NCI-H1694 treated with DMSO at 0.1 percent for 48 hours (cell line): ENCODE measurements around the gene KIF16B.
"Not testable (repeated sequence)": the region's sequence is repeated elsewhere in the genome, so short reads cannot be mapped to it uniquely, and the experiment has no call there.

Experiments used
- DNase-seq: peaks from one replicate; lab custom pipeline; 2025; lab: John Stamatoyannopoulos, UW

KIF16B gene

GRCh38 chr20:16260133-16260532, 313.1 kb downstream of the KIF16B start:
- not testable (repeated sequence) for DNase-seq

- DNase-seq = no peak
Measured at GRCh38 chr20:16258766-16259165, 314.5 kb downstream of the KIF16B start.

- DNase-seq = no peak
Measured at GRCh38 chr20:16257813-16258430, 315.3 kb downstream of the KIF16B start.

DNA sequence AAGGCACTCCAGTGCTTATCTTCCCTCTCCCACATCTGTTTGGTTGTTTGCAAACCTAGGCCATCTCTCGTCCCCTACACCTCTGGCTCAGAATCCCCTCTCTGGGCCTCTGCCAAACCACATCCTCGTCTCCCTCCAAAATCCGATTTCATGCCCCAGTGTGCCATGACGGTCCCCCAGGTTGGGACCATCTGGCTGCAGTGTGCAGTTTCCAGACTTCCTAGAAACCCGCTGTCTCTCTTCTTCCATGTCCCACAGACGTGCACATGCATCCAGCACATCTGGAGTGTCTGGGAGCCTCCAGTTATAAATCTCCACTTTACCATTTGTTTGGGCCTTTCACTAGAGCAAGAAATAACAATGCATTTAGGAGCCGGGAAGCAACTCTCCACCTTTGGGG, 316.2 kb downstream of the KIF16B start:
- DNase-seq = peak; percentile 58

GRCh38 chr20:16246870-16247269, 326.4 kb downstream of the KIF16B start:
- no peak for DNase-seq

DNA sequence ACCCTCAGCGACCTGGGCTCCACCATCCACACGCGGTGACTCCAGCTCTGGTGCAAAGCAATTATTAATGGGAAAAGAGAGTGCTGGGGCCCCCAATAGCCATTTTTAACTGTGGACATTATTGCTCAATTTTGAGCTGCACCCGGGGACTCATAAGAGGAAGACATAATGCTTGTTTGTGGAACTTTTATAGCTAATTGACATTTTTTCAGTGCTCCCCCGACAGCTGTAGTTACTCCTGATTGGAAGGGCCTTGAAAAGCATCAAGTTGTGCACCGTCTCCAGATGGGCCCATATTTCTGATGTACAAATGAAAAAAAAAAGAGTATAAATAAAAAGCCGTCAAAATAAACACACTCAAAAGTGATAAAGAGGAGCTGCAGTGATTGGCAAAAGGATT, 327.0 kb downstream of the KIF16B start:
- DNase-seq = no peak

DNA sequence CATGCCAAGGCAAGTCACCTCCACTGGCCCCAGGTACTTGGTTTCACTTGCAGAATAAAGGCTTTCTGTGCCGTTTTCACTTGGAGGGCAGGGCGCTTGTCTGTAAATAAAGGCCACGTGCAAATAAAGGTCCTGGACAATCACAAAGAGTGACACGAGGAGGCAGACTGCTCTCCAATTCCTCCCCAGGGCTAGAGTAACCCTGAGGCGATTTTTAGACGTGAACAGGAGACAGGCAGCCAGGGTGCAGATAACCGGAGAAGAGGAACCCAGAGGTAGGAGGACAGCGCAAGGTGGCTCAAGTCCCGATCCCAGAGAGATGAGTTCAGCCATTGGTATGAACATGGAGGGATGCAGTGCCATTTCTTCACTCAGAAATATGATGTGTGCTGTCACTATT, 327.4 kb downstream of the KIF16B start:
- DNase-seq = no peak

GRCh38 chr20:16244892-16245291, 328.4 kb downstream of the KIF16B start:
- DNase-seq = no peak

- DNase-seq = peak; percentile 47
Measured at GRCh38 chr20:16243470-16243869, 329.8 kb downstream of the KIF16B start.

DNA sequence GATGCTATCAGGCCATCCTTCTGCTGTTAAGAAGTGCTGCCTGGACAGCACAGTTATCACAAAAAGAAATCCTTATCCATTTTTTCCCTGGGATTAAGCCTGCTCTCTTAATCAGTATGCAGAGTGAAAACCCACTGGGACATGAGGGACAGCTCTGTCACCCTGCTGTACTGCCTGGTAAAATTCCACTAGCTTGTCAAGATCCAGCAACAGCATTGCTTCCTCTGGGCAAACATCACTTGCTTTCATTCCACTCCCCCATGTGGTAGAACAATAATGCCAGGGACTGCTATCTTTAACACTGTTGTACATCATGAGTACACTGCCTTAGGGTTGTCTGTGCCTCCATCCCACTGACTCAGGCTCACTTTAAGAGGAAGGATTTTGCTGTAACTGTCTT, 331.3 kb downstream of the KIF16B start:
- no peak for DNase-seq

DNA sequence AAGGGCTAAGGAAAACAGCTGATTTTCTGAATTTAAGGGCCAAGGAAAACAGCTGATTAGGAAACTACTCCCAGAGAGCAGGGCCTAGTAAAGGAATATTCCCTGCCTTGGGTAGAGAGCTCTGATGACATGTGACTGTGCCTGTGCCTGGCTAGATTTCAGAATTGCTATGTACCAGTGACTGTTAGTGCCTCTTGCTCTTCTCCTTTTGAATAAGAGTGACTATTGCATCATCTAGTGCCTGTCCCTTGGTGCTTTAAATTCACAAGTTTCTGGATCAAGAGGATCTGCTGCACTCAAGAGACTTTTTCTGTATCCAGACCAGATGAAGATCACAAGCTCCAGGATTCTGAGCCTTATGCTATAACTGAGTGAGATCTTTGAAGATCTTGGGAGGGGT, 332.9 kb downstream of the KIF16B start:
- no peak for DNase-seq

DNA sequence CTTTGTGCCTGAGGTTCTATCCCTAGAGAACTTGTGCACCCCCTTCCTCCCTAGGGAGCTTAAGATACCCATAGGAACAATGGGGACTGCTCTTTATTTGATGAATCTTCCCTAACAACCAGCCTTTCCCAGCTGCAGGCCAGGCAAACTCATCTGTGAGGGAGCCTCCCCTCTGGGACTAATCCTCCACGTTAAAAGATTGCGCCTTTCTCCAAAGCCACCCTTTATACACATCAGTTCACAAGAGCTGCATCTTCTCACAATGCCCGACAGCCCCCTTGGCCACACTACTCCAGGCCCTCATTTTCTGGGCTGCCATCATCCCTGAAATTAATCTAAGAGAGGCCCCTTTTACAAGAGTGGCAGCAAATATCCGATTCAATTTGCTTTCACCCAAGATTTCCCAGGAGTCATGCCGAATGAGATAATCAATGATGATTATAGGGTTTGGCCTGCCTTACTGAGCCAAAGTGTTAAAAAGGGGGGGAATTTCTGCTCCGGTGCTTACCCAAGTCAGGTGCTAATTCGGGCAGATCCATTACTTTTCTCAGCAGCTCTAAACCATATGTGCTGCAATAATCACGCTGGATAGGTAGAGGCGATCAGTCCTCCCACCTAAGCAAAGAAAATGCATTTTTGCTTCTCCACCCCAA, 336.5 kb downstream of the KIF16B start:
- DNase-seq = no peak

- no peak for DNase-seq
Measured at GRCh38 chr20:16230402-16230801, 342.8 kb downstream of the KIF16B start.

DNA sequence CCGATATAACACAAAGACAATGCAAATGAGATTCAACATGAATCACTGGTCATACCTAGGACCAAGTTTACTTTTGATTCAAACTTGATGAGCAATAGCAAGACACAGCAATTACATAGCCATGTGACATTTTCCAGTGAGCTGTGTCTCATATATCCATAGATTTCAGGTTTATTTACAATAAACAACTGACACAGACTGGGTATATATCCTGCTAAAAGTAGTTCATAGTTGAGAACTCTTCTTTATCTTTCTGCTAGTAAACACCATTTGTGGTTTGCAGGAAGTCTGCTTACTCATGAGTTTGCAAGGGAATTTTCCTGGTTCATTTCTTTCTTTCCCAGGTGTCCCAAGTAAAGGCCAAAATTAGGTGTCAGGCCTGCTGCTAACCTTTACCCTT, 343.4 kb downstream of the KIF16B start:
- DNase-seq = no peak

DNA sequence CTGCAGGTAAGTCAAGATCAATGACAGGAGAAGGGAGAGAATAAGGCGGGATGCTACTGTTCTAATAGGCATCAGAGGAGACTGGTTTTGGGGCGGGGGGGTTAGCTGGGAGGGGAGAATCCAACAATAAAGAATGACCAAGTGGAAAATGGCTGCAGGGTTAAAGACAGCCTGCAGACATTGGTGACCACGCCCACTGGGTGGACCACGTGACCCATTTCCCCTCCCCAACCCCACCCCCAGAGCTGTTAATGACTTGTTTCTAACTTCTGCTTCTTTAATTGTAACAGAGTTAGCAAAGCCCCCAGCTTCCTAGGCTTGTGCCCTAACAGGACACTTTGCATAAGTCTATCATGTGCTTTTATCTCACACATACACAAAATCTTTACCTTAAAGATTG, 344.5 kb downstream of the KIF16B start:
- DNase-seq = no peak

DNA sequence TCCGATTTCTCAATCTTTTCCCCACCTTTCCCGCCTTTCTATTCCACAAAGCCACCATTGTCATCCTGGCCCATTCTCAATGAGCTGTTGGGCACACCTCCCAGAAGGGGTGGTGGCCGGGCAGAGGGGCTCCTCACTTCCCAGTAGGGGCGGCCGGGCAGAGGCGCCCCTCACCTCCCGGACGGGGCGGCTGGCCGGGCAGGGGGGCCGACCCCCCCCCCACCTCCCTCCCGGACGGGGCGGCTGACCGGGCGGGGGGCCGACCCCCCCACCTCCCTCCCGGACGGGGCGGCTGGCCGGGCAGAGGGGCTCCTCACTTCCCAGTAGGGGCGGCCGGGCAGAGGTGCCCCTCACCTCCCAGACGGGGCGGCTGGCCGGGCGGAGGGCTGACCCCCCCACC, 346.3 kb downstream of the KIF16B start:
- not testable (repeated sequence) for DNase-seq

DNA sequence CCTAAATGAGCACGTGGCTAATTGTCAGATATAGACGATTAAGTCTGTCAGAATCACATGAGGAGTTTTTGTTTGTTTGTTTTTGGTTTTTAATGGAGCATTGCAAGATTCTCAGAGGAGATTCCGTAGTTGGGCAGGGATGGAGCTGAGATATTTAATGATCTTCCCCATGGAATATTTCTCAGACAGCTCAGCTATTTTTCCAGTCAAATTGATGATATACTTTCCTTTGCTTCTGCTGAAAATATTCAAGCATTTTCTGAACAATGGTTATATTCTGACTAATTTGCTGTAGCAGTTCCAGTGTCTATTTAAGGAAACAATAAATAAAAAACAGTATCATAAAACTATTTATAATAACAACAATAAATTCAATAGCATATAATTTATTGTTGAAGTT, 348.4 kb downstream of the KIF16B start:
- no peak for DNase-seq

DNA sequence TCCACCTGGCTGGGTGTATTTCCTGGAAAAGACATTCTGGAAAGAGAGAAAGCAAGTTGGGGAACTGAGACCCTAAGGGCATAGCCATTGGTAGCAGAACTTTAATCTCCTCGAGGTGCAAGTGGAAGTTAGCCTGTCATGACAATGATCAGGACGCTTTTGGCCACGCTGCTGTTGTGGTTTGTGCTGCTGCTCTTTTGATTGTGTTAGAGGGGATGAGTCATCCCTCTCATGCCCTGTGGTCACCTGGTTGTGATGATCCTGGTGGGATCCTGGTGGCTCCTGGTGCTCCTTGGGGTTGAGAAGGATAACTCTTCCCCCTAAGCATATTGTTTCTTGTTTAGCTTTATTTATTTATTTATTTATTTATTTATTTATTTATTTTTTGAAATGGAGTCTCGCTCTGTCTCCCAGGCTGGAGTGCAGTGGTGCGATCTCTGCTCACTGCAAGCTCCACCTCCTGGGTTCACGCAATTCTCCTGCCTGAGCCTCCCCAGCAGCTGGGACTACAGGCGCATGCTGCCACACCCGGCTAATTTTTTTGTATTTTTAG, 350.3 kb downstream of the KIF16B start:
- DNase-seq = no peak
